ENCODE results near the gene RIPPLY3.

RIPPLY3 gene, protein sequence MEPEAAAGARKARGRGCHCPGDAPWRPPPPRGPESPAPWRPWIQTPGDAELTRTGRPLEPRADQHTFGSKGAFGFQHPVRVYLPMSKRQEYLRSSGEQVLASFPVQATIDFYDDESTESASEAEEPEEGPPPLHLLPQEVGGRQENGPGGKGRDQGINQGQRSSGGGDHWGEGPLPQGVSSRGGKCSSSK

DNA sequence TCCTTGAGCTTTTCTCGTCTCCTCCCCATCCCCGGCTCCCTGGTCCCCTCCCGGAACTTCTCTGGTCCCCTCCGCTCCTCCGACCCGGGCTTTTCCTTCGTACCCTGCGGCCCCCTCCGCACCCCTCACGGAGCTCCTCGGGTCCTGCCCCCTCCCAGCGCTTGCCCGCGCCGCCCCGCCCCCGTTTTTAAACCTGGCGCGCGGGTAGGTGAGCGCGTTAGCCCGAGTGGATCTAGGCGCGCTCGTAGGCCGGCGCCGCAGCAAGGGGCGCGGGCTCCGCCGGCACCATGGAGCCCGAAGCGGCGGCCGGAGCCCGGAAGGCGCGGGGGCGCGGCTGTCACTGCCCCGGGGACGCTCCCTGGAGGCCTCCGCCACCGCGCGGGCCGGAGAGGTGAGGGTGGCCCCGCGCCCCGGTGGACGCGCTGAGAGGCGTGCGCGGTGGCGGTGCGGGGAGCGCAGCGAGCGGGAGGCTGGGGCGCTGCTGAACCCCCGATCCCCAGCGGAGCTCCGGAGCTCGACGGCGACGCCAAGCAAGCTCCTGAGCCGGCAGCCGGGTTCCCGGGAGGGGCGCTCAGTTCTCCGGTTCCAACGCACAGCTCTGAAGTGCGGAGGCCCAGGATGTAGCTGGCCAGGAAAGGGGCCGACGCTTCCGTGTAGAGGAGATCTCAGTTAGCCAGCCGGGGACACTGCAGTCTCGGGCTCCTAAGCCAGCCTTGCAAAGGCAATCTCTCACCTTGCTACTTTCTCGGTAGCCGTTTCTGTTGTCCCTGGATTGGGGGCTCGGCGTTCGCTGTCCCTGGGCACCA lies at the start of gene RIPPLY3:
TSS of gene RIPPLY3 (plus strand) at position 217 of the 806 bp plus-strand sequence. CDS start at position 288, 71 bp downstream.
- no peak for DNase-seq

DNA sequence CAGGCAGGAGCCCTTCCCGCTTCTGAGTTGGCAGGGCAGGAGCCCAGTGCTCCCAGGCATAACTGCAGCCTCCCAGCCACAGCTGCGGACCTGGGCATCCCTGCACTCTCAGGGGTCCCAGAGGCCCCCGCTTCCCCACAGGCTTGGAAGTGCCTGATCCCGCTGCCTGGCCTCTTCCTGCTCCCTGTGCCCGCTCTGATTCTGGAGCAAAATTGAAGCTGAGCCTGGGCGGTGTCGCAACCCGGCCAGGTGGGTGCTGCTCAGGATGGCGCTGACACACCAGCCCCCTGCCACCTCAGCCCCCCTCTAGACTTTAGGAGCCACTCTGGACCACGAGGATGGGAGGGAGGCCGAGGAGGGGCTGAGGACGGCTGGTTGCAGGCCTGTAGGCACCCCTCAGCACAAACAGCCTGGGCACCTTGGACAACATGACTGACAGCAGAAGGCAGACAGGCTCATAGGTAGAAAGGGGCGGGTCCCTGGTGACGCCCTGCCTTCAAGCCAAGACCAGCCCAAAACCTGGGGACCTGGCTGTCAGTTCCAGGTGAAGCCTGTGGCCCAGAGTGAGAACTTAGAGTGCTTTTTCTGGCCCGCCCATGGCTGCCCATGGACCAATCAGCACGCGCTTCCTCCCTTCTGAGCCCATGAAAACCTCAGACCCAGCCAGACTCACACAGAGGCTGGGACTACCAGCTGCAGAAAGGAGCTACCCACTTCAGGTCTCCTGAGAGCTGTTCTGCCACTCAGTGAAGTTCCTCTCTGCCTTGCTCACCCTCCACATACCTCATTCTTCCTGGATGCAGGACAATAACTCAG lies 47.3 kb upstream of the RIPPLY3 start:
- DNase-seq, result no peak

DNA sequence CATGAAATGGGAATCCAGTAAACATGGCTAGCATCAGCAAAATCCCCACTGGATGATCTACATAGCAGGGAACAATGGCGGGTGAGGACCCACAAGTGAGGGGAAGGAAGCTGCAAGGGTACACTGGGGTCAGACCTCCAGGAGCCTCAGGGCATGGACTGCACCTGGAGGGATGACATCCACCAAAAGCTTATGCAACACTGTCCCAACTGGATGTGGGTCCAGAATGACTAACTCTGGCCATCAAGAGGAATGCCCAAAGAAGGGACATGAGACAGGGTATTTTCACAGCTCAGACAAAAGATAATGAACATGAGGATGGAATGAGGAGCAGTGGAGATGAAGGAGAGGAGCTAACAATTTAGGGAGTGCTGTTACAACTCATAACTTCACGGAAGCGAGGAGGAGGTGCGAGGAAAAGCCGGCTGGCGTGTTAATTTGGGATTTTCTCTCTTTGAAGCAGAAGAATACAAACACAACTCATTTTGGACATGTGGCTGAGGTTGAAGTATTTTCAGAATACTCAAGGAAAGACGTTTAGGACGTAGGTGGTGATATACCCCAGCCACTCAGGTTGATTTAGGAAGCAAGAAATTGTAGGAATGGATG lies 45.7 kb upstream of the RIPPLY3 start:
- DNase-seq, result no peak

DNA sequence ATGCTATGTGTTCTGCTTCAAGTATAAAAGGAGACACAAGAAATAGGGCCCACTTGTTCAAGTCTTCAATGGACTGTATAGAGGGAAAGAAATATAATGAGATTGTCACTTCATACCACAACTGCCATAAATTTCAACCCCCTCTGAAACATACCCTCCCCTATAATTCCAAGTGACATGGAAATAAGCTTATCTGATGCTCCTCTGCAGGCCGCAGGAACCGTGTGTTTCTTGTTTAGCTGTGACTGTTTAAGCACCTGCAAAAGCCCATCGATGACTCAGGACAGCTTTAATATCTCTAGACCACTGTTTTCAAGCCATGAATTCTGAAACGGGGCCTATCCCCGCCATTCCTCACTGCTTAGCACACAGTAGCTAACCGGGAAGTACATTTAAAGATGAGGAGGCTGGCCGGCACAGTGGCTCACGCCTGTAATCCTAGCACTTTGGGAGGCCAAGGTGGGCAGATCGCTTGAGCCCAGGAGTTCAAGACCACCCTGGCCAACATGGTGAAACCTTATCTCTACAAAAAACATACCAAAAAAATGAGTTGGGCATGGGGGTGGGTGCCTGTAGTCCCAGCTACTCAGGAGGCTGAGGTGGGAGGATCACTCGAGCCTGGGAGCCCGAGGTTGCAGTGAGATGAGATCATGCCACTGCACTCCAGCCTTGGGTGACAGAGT lies 44.3 kb upstream of the RIPPLY3 start:
- DNase-seq, result no peak

DNA sequence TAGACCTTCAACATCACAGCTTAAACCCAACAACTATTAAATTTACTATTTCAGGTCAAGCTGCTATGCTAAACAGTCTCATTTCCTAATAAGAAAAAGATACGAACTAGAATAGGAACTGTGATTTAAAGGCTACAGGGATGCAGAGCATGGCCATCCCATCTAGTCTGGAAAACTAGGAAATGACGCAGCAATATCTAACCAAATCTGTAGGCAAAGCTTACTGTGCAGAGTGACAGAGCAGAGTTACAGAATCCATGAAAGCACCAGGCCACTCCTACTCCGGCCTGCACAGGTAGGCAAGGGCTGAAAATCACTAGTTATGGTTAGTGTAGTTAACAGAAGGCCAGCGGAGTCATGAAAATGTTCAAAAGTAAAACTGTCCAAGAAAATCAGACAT lies 42.1 kb upstream of the RIPPLY3 start:
- no peak for DNase-seq

DNA sequence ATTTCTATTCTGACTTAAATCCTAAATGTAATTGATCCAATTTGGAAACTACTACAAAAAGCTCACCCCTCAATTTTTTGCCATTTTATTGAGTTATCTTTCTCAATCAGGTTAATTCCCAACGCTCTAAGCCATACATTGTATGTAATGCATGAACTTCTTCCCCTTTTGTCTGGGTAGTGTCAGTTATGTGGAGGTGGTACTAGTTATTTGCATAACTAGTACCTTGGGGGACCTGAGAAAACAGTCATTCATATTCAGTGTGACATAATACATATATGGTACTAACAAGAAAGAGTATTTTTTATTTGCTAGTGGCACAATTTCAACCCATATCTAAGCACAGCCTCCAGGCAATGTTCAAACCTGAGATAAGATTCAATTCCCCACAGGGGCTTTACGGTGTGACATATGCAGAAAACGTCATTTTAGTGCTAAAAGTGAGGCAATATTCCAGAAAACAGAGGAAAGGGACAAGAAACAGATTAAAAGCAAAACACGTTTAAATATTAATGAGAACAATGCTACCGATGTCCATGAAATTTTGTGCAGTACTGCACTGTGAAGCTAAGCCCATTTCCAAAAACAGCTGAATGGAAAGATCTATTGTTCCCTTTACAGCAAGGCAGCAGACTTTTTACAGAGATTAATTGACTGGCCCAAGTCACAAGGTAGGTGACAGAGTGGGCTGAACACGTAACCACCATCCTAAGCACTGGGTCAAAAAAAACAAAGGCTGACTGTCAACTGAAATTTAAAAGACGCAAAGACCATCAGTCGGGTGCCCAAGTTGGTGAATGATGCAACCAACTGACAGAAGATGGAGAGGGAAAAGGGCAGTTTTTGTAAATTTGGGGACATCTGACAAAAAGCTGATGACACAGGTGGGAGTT lies 41.4 kb upstream of the RIPPLY3 start:
- peak; percentile 5 for DNase-seq

DNA sequence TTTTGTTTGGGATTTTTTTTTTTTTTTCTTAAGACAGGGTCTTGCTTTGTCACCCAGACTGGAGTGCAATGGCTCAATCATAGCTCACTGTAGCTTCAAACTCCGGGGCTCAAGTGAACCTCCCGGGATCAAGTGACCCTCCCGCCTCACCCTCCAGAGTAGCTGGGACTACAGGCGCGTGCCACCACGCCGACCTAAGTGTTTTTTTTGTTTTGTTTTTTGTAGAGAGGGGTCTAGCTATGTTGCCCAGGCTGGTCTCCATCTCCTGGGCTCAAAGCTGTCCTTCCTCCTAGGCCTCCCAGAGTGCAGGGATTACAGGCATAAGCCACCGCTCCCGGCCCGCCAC lies 40.8 kb upstream of the RIPPLY3 start:
- no peak for DNase-seq

DNA sequence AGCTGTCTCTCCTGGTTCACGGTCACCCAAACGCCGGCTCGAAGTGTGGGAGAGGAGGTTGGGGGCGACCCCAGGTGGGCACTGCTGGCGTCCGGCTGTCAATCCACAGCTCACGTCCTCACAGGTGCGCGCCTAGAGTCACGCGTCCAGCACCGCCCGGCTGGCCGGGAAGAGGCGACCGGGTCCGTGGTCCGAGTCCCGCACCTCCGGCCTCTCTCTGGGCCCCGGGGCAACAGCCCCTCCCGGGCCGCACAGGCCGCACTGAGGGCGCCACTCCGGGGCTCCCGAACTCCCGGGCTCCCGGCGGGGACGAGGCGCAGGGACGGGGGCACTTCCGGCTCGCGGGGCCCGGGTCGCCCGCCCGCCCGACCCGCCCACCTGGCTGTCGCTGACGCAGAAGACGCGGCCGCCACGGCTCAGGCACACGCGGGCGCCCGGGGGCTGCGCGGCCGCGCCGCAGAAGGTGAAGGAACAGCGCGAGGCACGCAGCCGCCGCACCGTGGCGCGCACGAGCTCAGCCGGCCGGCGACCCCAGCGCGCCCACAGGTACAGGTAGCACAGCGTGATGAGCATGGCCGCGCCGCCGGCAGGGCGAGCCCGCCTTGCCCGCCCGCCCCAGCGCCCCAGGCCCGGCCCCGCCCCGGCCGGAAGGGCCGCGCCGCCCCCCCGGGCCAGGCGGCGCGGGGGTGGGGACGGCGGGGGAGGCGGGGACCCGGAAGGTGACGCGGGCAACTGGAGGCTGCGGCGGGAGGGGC lies 40.3 kb upstream of the RIPPLY3 start, which contains the start of gene HLCS:
TSS of gene HLCS (minus strand) at position 604 of the 755 bp plus-strand sequence. CDS start at position 573, 31 bp downstream.
- peak; percentile 70 for DNase-seq

DNA sequence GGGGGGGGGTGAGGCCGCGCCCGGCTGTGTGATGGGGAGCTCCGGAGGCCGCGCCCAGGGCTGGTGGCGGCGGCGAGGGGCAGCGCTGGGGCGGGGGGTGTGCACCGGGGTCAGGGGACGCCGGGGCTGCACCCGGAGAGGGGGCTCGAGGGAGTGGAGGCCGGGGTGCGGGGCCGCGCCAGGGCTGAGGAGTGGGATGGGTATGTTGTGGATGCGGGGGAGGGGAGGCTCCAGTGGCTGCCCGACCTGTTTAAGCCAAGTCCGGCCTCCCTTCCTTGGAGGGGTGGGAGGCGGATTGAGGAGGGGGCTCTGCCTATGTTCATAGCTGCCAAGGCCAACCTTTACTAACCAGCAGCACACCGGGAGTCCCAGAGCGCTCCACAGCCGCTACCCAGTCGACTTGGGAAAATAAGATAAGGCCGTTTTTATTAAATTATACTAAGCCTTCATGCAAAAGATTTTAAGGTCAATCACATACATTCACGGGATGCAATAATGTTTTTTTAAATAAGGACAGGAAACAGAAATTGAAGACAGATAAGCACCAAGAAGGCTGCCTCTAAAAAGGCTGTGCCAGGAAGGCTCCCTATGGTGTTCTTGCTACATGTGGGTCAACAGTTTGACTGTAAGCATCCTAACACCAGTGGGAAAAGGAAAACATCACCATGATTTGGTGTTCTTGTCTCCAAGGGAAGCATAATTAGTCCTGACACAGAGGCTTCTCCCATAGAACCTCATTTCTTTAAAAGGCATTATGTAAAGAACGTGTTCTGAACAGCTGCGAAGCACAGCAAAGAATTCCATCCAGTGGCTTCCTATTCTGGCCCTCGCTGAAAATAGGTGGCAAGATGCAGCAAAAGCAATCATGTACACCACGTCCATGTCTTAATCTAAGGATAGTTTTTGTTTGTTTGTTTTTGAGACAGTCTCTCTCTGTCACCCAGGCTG lies 39.4 kb upstream of the RIPPLY3 start:
- DNase-seq, result peak; percentile 44

DNA sequence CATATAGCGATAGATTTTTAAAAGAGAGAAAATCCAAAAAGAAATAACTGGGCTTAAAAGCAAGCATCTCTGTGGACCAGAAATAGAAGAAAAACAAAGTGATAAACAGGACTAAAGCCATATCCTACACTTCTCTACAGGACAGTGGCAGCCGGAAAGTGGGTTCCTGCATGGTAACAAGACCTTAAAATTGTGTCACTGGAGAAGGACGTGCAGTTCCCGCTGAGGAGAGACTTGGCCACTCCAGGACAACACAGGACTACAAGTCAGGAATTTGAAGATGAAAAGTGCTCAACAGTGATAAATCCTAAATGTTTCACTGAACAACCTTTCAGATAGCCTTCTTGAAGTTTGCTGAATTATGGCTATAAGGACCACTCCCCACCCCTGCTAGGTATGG lies 38.1 kb upstream of the RIPPLY3 start:
- no peak for DNase-seq

DNA sequence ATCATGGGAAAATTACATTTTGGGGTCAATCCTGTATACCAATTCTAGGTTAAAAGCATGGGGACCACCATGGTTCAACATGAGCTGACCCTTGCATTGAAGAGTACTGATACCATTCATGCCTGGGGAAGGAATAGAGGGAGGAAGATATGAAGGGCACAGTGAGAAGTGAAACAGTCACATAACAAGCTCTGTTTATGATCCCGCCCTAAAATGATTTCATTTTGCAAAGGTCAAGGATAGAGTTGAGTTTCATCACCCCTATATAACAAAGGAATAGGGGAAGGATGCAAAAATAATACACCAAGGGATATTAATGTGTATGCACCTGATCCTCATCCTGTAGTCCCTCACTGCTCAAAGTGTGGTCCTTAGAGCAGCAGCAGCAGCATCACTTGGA lies 37.5 kb upstream of the RIPPLY3 start:
- DNase-seq, result no peak

DNA sequence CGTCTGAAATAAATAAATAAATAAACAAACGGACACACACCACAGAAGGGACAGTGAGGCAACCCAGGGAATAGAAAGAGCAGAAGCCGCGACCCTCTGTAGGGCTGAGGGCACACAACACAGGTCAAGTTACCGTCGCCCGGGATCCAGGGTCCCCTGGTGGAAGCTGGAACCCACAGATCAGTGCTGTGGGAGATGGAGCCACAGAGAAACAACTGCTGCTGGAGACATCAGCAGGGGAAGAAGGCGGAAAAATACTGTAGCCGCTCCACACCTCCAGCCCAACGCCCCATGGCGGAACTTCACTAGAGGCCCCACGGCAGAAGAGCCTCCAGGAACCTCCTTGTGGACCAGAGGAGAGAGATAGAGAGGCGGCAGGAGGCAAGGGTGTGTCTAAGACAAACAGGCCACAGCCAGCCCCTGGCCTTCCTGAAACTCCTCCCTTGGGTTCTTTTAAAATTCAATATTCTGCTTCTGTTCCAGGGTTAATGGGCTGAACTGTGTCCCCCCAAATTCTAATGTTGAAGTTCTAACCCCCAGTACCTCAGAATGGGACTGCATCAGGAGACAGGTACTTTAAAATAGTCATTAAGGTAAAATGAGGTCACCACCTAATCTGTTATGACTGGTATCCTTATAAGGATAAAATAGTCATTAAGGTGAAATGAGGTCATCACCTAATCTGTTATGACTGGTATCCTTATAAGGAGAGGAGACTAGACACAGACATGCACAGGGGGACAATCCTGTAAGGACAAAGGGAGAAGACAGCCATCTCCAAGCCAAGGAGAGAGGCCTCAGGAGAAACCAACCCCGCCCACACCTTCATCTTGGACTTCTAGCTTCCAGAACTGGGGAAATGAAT lies 32.3 kb upstream of the RIPPLY3 start:
- DNase-seq, result no peak

DNA sequence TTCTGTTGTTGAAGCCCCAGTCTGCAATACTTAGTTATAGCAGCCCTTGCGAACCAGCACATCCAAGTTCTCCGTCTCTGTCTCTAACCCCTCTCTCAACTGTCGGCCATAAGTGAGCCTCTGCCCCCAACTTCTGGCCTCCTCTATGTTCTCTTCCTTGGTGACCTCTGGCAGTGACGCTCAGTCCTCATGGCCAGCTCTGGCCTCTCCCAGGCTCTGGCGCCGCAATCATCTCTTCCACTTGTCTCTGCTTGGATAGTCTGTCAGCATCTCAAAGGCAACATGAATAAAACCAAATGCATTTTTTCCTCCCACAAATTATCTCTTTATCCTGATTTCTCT lies 31.7 kb upstream of the RIPPLY3 start:
- no peak for DNase-seq

DNA sequence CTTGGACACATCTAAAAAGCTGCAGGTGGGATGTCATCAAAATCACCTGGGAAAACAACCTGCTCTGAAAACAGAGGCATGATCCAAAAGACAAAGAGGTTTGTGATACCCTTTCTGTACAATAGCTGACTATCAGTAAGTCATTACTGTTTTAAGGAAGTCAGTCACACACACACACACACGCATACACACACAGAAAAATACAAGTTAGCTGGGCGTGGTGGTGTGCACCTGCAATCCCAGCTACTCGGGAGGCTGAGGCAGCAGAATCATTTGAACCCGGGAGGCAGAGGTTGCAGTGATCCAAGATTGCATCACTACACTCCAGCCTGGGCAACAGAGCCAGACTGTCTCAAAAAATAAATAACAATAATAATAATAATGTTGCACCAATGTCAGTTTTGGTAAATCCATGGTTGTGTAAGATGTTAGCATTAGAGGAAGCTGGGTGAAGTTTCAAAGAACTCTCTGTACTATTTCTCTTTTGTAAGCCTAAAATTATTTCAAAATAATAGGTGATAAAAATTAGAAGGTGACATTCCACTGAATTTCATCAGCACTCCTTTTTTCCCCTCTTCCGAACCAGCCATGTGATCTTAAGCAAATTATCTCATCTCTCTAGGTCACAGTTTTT lies 30.2 kb upstream of the RIPPLY3 start:
- DNase-seq, result no peak

DNA sequence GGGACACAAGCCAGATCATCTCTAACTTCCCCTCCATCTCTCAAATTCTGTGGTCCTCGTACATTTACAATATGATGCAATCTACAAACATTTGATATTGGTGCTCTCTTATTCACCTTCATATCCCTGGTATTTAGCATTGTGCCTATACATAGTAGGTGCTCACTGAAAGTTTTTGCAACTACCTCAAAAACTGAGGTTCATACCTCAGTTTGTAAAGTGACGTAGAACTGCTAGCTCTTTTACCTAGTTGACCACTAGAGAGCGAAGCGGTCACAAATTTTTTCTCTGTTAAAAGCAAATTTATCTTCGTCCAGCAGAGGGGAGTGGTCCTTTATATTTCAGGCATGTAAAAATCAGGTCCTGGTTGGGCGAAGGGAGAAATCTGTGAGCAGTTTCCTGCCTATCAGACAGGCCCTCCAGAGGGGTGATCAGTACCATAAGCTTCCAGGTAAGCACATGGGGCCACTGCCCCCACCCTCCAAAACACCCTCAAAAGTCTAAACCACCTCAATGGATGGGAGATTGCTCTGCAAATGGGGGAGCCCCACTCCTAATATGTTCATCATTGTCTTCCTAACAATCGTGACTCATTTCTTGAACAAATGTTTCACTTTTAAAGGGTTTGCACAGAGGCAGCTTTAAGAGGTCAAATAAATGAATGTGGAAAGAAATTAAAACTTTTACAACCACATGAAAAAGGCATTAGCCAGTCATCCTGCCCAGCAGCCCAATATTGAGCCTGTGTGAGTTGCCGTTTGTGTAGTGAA lies 29.4 kb upstream of the RIPPLY3 start:
- DNase-seq, result peak; percentile 7

DNA sequence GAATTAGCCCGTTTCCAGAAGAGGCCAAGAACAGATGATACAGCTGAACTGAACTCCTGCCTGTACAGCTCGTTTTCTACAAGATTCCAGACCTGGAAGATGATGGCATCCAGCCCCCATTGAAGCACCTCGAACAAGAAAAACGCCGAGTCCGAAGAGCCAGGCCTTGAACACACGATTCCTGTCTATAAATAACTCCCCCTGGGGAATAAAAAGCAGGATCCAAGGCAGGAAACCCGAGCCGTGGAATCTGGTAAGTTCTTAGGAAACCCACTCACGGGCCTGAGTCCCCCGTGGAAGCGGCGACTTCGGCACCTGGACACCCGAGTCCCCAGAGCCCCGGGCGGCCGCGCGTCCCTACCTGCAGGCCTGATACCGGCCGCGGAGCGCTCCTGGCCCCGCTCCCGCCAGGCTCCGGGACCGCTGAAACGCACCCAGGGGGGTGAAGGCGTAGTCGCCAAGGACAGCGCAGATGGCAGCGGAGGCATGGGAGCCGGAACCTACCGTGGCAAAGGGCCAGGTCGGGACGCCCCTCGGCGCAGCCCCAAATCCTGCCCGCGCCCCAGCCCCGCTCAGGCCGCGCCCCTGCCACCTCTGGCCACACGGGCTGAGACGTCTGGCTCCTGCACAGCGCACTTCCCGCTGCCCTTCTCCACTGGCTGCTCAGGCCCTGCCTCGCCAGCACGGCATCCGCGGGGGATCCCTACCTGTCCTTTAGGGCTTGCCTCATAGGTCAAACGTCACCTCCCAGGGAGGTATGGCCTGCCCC lies 26.0 kb upstream of the RIPPLY3 start:
- peak; percentile 55 for DNase-seq

DNA sequence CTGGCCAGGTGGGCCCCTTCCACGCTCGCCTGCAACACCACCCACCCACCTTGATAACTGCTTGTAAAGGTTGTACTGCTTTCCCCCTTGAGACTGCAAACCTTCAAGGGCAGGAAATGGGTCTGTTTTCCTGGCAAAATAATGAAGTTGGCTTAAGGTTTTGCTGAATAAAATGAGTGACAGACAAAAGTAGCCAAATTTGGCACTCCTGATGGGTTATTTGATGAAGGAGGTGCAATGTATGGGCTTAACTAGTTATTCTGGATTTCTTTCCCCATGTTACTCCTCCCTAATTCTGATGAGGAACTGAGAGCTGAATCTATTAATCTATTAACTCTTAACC lies 25.5 kb upstream of the RIPPLY3 start:
- DNase-seq, result no peak
